Fibroblast of lung (primary cell): ENCODE data around the gene TBX15. TPM values are rescaled to one million over a fixed set of nuclear protein-coding genes. Genes with fewer than 3 reads are reported as not detected.

Source experiments
- DNase-seq, 2 donors: peaks; one replicate each; pipeline versions ENCODE4 v3.0.0 to v3.0.0-alpha.2; 2010; ENCODE audit warnings: low read depth in 2 of 2
- H2AFZ ChIP-seq: 2 replicates; pipeline ENCODE4 v1.5.1; 2012; ENCODE audit warnings: low read length, control low read depth, inconsistent platforms
- H3K27ac ChIP-seq: 2 replicates; pipeline ENCODE4 v1.5.1; 2011; ENCODE audit warnings: low read length, control low read depth; ENCODE audit not compliant: insufficient read depth
- H3K27me3 ChIP-seq: 2 replicates; pipeline ENCODE4 v1.5.1; 2011; ENCODE audit warnings: mild to moderate bottlenecking, low read length; ENCODE audit not compliant: control insufficient read depth, insufficient read depth
- H3K36me3 ChIP-seq: 2 replicates; pipeline ENCODE4 v1.5.1; 2011; ENCODE audit warnings: low read length; ENCODE audit not compliant: control insufficient read depth, insufficient read depth
- H3K4me1 ChIP-seq: 2 replicates; pipeline ENCODE4 v1.5.1; 2011; ENCODE audit warnings: low read length; ENCODE audit not compliant: control insufficient read depth, insufficient read depth; ENCODE audit errors: extremely low read depth
- H3K4me2 ChIP-seq: 2 replicates; pipeline ENCODE4 v1.5.1; 2011; ENCODE audit warnings: low read length, control low read depth; ENCODE audit not compliant: insufficient read depth; ENCODE audit errors: extremely low read depth
- H3K4me3 ChIP-seq, 4 experiments: fragments of 200-600 bp in 1 of 4; sonication (generic) in 1 of 4; replicated peaks in 1 of 4; 2 replicates each; pipeline ENCODE4 v1.5.1; 2011 to 2016; ENCODE audit warnings: low read length in 4 of 4, low read depth in 3 of 4, mild to moderate bottlenecking in 3 of 4, control low read depth in 2 of 4, inconsistent platforms in 1 of 4, mixed read lengths in 1 of 4; ENCODE audit not compliant: insufficient read depth in 1 of 4; ENCODE audit errors: control extremely low read depth in 1 of 4
- H3K79me2 ChIP-seq: 2 replicates; pipeline ENCODE4 v1.5.1; 2012; ENCODE audit warnings: mild to moderate bottlenecking, low read length, inconsistent platforms; ENCODE audit not compliant: control insufficient read depth, insufficient read depth
- H3K9ac ChIP-seq: 2 replicates; pipeline ENCODE4 v1.5.1; 2011; ENCODE audit warnings: mild to moderate bottlenecking, low read length, control low read depth; ENCODE audit not compliant: insufficient read depth
- H3K9me3 ChIP-seq: 2 replicates; pipeline ENCODE4 v1.5.1; 2012; ENCODE audit warnings: low read depth, low read length; ENCODE audit not compliant: control insufficient read depth, insufficient read depth
- H4K20me1 ChIP-seq: 2 replicates; pipeline ENCODE4 v1.5.1; 2011; ENCODE audit warnings: low read length; ENCODE audit not compliant: control insufficient read depth, insufficient read depth; ENCODE audit errors: extremely low read depth
- CTCF ChIP-seq, 2 donors: IDR thresholded peaks in 1 of 2; conservative IDR thresholded peaks in 1 of 2; 1 replicate in 1 of 2; 2 replicates in 1 of 2; pipeline ENCODE4 v1.5.1; 2011 to 2012; ENCODE audit warnings: low read length in 2 of 2, control low read depth in 1 of 2, inconsistent platforms in 1 of 2, low read depth in 1 of 2, mild to moderate bottlenecking in 1 of 2
- EZH2 ChIP-seq: IDR thresholded peaks from 2 replicates; pipeline ENCODE4 v1.5.1; 2012; ENCODE audit warnings: low read length, control low read depth, mild to moderate bottlenecking; ENCODE audit errors: missing control alignments
- polyA plus RNA-seq, 2 donors: library from polyadenylated mRNA; depleted of rRNA in 1 of 2; stranded (reverse) in 1 of 2; unstranded in 1 of 2; fragments of >200 nt; gene quantifications; 2 replicates each; pipeline ENCODE4 v1.2.1, GENCODE V29; 2011 to 2012; ENCODE audit warnings: missing spikeins in 1 of 2
- total RNA-seq: library from RNA; depleted of rRNA; stranded (reverse); fragments of >200 nt; gene quantifications from 2 replicates; pipeline ENCODE4 v1.2.1, GENCODE V29; 2014

The TBX15 gene
- total and polyA plus RNA-seq, 2 donors (not counting 1 experiment from before 2014, with no cell fraction given), result 0.50 to 0.99 TPM

GRCh38 chr1:118951270-118951936 lies 36.7 kb downstream of the TBX15 start:
- no peaks in the 10 kb centered on the region for H3K9me3 ChIP-seq
- no peak for TF ChIP-seq CTCF (conservative IDR thresholded peaks at IDR 0.05 in 1 of 2, IDR thresholded peaks at IDR 0.05 in 1 of 2; ENCODE audit: low read depth in 1 of 2, low read length in 2 of 2)
- no peak for TF ChIP-seq EZH2
- H3K4me2 ChIP-seq, result no peak overlapping the region
- H2AFZ ChIP-seq, result no peak overlapping the region
- no peaks in the 10 kb centered on the region for H3K4me1 ChIP-seq
- no peaks in the 10 kb centered on the region for H3K36me3 ChIP-seq
- DNase-seq, result no peak
- no peak overlapping the region for H3K9ac ChIP-seq
- H3K79me2 ChIP-seq, result no peaks in the 10 kb centered on the region
- no peak overlapping the region for H3K27ac ChIP-seq
- H3K27me3 ChIP-seq, result no peaks in the 10 kb centered on the region
- H4K20me1 ChIP-seq, result no peaks in the 10 kb centered on the region
- no peak overlapping the region for H3K4me3 ChIP-seq

- Histone ChIP-seq H2AFZ (no peak overlapping the region), H3K79me2 (no peaks in the 10 kb centered on the region), H3K36me3 (no peaks in the 10 kb centered on the region), H3K9ac (no peak overlapping the region), H4K20me1 (no peaks in the 10 kb centered on the region), H3K4me3 (no peak overlapping the region), H3K4me2 (no peak overlapping the region), H3K27ac (no peak overlapping the region), H3K9me3 (no peaks in the 10 kb centered on the region), H3K4me1 (no peaks in the 10 kb centered on the region), H3K27me3 (no peaks in the 10 kb centered on the region)
- DNase-seq, result peak; percentile 17 to 58
- TF ChIP-seq EZH2 (no peak), CTCF (conservative IDR thresholded peaks at IDR 0.05 in 1 of 2, IDR thresholded peaks at IDR 0.05 in 1 of 2; ENCODE audit: low read depth in 1 of 2, low read length in 2 of 2) (no peak)
Measured at GRCh38 chr1:118949315-118949714, 38.8 kb downstream of the TBX15 start.

- Histone ChIP-seq H3K27ac (no peak overlapping the region), H4K20me1 (no peaks in the 10 kb centered on the region), H3K4me1 (no peaks in the 10 kb centered on the region), H2AFZ (no peak overlapping the region), H3K36me3 (no peaks in the 10 kb centered on the region), H3K9ac (no peak overlapping the region), H3K9me3 (no peaks in the 10 kb centered on the region), H3K4me3 (no peak overlapping the region), H3K4me2 (no peak overlapping the region), H3K79me2 (no peaks in the 10 kb centered on the region), H3K27me3 (no peaks in the 10 kb centered on the region)
- DNase-seq, result peak in 1 of 2 donors; percentile 45
- no peak for TF ChIP-seq EZH2
- no peak for TF ChIP-seq CTCF (conservative IDR thresholded peaks at IDR 0.05 in 1 of 2, IDR thresholded peaks at IDR 0.05 in 1 of 2; ENCODE audit: low read depth in 1 of 2, low read length in 2 of 2)
Measured at GRCh38 chr1:118948846-118949245, 39.3 kb downstream of the TBX15 start.
